Fibroblast of mammary gland (primary cell): ENCODE results near the gene EN1.

Experiments
- DNase-seq: peaks from one replicate; pipeline ENCODE4 v3.0.0-alpha.2; 2010; ENCODE audit warnings: low read depth
- H3K4me3 ChIP-seq: 2 replicates; pipeline ENCODE4 v1.5.1; 2011; ENCODE audit warnings: low read depth, mild to moderate bottlenecking, low read length, moderate library complexity; ENCODE audit not compliant: control insufficient read depth
- CTCF ChIP-seq: conservative IDR thresholded peaks from 2 replicates; pipeline ENCODE4 v1.5.1; 2011; ENCODE audit warnings: low read depth, low read length, inconsistent platforms; ENCODE audit not compliant: control insufficient read depth, insufficient read depth

EN1 gene

GRCh38 chr2:118832791-118833715 lies 14.4 kb downstream of the EN1 start:
- no peak for DNase-seq
- H3K4me3 ChIP-seq: no peak overlapping the region
- no peak for TF ChIP-seq CTCF

GRCh38 chr2:118832071-118832790 lies 15.2 kb downstream of the EN1 start:
- TF ChIP-seq CTCF: no peak
- no peak for DNase-seq
- no peak overlapping the region for H3K4me3 ChIP-seq

GRCh38 chr2:118830881-118831280 lies 16.6 kb downstream of the EN1 start:
- no peak for TF ChIP-seq CTCF
- no peak for DNase-seq
- H3K4me3 ChIP-seq: no peak overlapping the region

- TF ChIP-seq CTCF: no peak
- H3K4me3 ChIP-seq: no peak overlapping the region
- DNase-seq: peak; percentile 84
Observed at GRCh38 chr2:118830118-118830517, 17.3 kb downstream of the EN1 start.

- DNase-seq: no peak
- TF ChIP-seq CTCF: no peak
- no peak overlapping the region for H3K4me3 ChIP-seq
Observed at GRCh38 chr2:118826093-118826492, 21.4 kb downstream of the EN1 start.

- H3K4me3 ChIP-seq: no peak overlapping the region
- no peak for DNase-seq
- TF ChIP-seq CTCF: no peak
Observed at GRCh38 chr2:118823633-118824032, 23.8 kb downstream of the EN1 start.
